ENCODE data around the gene ZNF157.

GRCh38 chrX:47351706-47352105 is 18.7 kb upstream of the ZNF157 start:
- TF ChIP-seq EZH2 (IDR thresholded peaks at IDR 0.05; ENCODE audit: insufficient read depth, poor library complexity, severe bottlenecking) (no peak), EZH2phosphoT487 (IDR thresholded peaks at IDR 0.05; ENCODE audit: insufficient read depth, low read depth) (no peak)

All from GM23248 (cell line).